ENCODE data around the gene CALCOCO1. TPM values are rescaled to one million over a fixed set of nuclear protein-coding genes. Genes with fewer than 3 reads are reported as not detected.

The CALCOCO1 gene
- total RNA-seq, 1 experiment from 2014 or later, result 49.4 TPM

DNA sequence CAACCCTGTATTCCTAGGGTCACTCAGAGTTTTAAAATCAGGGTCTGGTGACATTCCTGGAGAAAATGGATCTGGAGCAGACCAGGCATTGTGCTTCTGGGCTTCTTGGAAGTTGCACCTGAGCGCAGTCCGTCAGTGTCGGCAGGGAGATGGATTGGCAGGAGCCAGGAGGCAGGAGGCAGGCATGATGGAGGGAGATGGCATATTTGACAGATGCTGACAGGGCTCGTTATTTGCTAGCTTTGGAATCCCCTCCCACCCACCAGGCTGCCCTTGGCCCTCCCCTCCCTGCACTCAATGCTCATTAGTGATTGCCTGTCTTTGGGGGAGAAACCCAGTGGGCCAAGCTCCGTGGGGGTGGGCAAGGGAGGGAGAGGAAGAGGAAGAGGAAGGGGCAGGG is 19.8 kb upstream of the CALCOCO1 start:
- intact Hi-C loops (cut with micrococcal nuclease), result loop anchor here (5.0 kb wide), 1 partner anchor 205 kb away; no protein-coding TSS in a partner anchor
- TF ChIP-seq, protein P1, sequence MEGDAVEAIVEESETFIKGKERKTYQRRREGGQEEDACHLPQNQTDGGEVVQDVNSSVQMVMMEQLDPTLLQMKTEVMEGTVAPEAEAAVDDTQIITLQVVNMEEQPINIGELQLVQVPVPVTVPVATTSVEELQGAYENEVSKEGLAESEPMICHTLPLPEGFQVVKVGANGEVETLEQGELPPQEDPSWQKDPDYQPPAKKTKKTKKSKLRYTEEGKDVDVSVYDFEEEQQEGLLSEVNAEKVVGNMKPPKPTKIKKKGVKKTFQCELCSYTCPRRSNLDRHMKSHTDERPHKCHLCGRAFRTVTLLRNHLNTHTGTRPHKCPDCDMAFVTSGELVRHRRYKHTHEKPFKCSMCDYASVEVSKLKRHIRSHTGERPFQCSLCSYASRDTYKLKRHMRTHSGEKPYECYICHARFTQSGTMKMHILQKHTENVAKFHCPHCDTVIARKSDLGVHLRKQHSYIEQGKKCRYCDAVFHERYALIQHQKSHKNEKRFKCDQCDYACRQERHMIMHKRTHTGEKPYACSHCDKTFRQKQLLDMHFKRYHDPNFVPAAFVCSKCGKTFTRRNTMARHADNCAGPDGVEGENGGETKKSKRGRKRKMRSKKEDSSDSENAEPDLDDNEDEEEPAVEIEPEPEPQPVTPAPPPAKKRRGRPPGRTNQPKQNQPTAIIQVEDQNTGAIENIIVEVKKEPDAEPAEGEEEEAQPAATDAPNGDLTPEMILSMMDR (IDR thresholded peaks at IDR 0.05; ENCODE audit: unreplicated experiment), result no peak

DNA sequence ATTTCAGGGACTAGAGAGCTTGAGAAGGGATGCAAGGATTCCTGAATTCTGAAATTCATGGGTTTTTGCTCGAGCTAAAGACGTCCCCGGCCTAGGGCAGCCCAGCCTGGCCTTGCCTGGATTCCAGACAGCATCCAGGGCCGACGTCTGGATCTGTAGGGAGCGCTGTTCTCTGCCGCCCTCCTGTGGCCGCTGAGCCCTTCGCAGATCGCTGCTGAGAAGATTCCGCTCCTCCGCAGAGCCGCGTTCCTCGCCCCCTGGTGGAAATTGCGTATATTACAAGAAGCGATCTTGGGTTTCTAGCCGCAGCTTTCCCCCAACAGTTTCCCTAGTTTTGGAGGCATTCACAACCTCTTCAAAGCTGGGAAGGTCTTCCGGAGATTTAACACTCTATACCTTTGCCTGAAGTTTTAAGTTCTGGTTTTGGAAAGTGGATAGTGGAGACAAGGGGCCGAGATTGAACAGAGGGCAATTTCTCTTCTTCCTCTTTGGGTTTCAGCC is 19.4 kb upstream of the CALCOCO1 start:
- BruUV-seq (replicated peaks), result no TSS peak
- CTCF ChIA-PET, result interaction anchor here (0.5 to 10.0 kb wide), 80 partner anchors 8 to 601 kb away, joined by 3 to 411 read pairs (median 4); partner anchors contain the start of genes CALCOCO1, CISTR, HOXC10 and HOXC13
- Mint-ChIP-seq H3K27me3 (ENCODE audit: insufficient read depth, unreplicated experiment) (no peaks in the 10 kb centered on the region), H3K9me3 (ENCODE audit: unreplicated experiment) (no peaks in the 10 kb centered on the region), H3K4me1 (ENCODE audit: insufficient read depth, unreplicated experiment) (no peaks in the 10 kb centered on the region), H3K36me3 (ENCODE audit: insufficient read depth, unreplicated experiment) (no peaks in the 10 kb centered on the region), H3K27ac (ENCODE audit: low read depth, unreplicated experiment) (no peak overlapping the region), H3K4me3 (ENCODE audit: unreplicated experiment) (no peak overlapping the region)
- TF ChIP-seq, protein P1 (IDR thresholded peaks at IDR 0.05; ENCODE audit: unreplicated experiment), result peak; percentile 99
- peak; percentile 83 for DNase-seq (ENCODE audit: unreplicated experiment)
- intact Hi-C loops (cut with micrococcal nuclease), result loop anchor here (1.0 to 5.0 kb wide), 2 partner anchors 45 to 204 kb away; no protein-coding TSS in a partner anchor
- POLR2A ChIA-PET, result interaction anchor here (0.9 to 1.6 kb wide), 9 partner anchors 12 to 254 kb away, joined by 3 to 6 read pairs (median 4); partner anchors contain the start of genes CALCOCO1, HOXC13 and HOXC9

More for the DNA sequence above, 19.8 kb upstream of the CALCOCO1 start:
- Mint-ChIP-seq H3K9me3 (ENCODE audit: unreplicated experiment) (no peaks in the 10 kb centered on the region), H3K4me1 (ENCODE audit: insufficient read depth, unreplicated experiment) (no peaks in the 10 kb centered on the region), H3K4me3 (ENCODE audit: unreplicated experiment) (no peak overlapping the region), H3K36me3 (ENCODE audit: insufficient read depth, unreplicated experiment) (no peaks in the 10 kb centered on the region), H3K27ac (ENCODE audit: low read depth, unreplicated experiment) (no peak overlapping the region), H3K27me3 (ENCODE audit: insufficient read depth, unreplicated experiment) (no peaks in the 10 kb centered on the region)
- CTCF ChIA-PET, result interaction anchor here (0.6 to 10.0 kb wide), 51 partner anchors 8 to 600 kb away, joined by 3 to 411 read pairs (median 4); partner anchors contain the start of genes CALCOCO1, CISTR, HOXC10 and HOXC13
- BruUV-seq (replicated peaks), result no TSS peak
- POLR2A ChIA-PET, result interaction anchor here (0.9 to 1.5 kb wide), 8 partner anchors 13 to 253 kb away, joined by 3 to 6 read pairs (median 4); partner anchors contain the start of genes CALCOCO1, HOXC13 and HOXC9
- DNase-seq (ENCODE audit: unreplicated experiment), result no peak

DNA sequence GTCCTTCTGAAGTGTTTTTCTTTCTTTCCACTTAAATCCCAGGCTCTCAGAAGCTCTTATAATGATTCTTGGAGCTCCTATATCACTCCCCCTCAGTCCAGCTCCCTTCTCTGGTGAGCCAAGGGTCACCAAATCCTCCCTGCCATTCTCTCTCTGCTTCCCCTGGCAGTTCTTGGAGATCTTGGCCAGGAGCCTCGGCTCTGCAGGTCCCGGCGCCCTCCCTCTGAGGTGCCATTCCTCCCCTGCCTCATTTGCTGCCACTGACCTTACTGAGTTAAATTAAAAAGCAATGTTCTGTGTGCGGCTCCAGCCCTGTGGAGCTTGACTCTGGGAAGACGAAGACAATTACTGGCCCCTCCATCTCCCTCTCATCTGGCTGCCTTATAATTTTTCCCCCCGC is 17.5 kb upstream of the CALCOCO1 start:
- ChIA-PET CTCF (interaction anchor here (0.9 to 10.0 kb wide), 25 partner anchors 10 to 465 kb away, joined by 3 to 411 read pairs (median 11); partner anchors contain the start of genes CALCOCO1, CISTR, HOXC10 and HOXC13), POLR2A (interaction anchor here (0.7 to 2.0 kb wide), 5 partner anchors 12 to 263 kb away, joined by 3 to 6 read pairs (median 4); no protein-coding TSS in a partner anchor)
- no peaks in the 10 kb centered on the region for H3K9me3 Mint-ChIP-seq (ENCODE audit: unreplicated experiment)
- H3K4me1 Mint-ChIP-seq (ENCODE audit: insufficient read depth, unreplicated experiment), result no peaks in the 10 kb centered on the region
- no peaks in the 10 kb centered on the region for H3K27me3 Mint-ChIP-seq (ENCODE audit: insufficient read depth, unreplicated experiment)
- TF ChIP-seq, protein P1 (IDR thresholded peaks at IDR 0.05; ENCODE audit: unreplicated experiment), result no peak
- no peaks in the 10 kb centered on the region for H3K36me3 Mint-ChIP-seq (ENCODE audit: insufficient read depth, unreplicated experiment)
- H3K4me3 Mint-ChIP-seq (ENCODE audit: unreplicated experiment), result no peak overlapping the region
- no peak overlapping the region for H3K27ac Mint-ChIP-seq (ENCODE audit: low read depth, unreplicated experiment)
- intact Hi-C loops (cut with micrococcal nuclease), result loop anchor here (5.0 kb wide), 1 partner anchor 202 kb away; no protein-coding TSS in a partner anchor
- BruUV-seq (replicated peaks), result no TSS peak
- DNase-seq (ENCODE audit: unreplicated experiment), result no peak

DNA sequence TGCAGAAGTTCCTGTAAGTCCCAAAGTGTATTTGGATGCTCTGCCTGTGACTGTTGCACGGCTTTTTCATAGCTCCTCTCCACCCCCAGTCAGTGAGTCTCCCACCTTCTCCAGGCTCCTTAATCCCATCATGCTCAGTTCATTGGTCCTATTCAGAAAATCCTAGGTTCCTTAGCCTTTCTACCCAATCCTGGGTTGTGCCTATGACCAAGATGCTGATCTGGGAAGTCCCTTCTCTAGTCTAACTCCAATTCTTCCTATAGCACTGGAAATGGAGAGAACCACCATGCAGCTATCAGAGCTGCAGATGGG is 16.8 kb upstream of the CALCOCO1 start:
- peaks cover 6% of the 10 kb centered on the region for H3K27me3 Mint-ChIP-seq (ENCODE audit: insufficient read depth, unreplicated experiment)
- TF ChIP-seq, protein P1 (IDR thresholded peaks at IDR 0.05; ENCODE audit: unreplicated experiment), result no peak
- no peaks in the 10 kb centered on the region for H3K9me3 Mint-ChIP-seq (ENCODE audit: unreplicated experiment)
- intact Hi-C loops (cut with micrococcal nuclease), result no loop called here
- H3K27ac Mint-ChIP-seq (ENCODE audit: low read depth, unreplicated experiment), result no peak overlapping the region
- BruUV-seq (replicated peaks), result no TSS peak
- CTCF ChIA-PET, result interaction anchor here (0.5 to 10.0 kb wide), 45 partner anchors 11 to 799 kb away, joined by 3 to 411 read pairs (median 4); partner anchors contain the start of genes CALCOCO1, CISTR, HOXC10 and HOXC13
- no peak overlapping the region for H3K4me3 Mint-ChIP-seq (ENCODE audit: unreplicated experiment)
- no peak for DNase-seq (ENCODE audit: unreplicated experiment)
- peaks cover 3% of the 10 kb centered on the region for H3K4me1 Mint-ChIP-seq (ENCODE audit: insufficient read depth, unreplicated experiment)
- POLR2A ChIA-PET, result interaction anchor here (0.8 to 2.1 kb wide), 5 partner anchors 11 to 42 kb away, joined by 3 to 11 read pairs (median 5); partner anchors contain the start of gene CALCOCO1
- H3K36me3 Mint-ChIP-seq (ENCODE audit: insufficient read depth, unreplicated experiment), result no peaks in the 10 kb centered on the region

All from MCF 10A (cell line).